Fibroblast of skin of left quadriceps (primary cell): Measurements from ENCODE around the gene FNDC7.
A peak's percentile ranks its signal among the peaks of the same experiment; 100 is the strongest.
"Not testable (repeated sequence)": the region's sequence is repeated elsewhere in the genome, so short reads cannot be mapped to it uniquely, and the experiment has no call there.

Experiments used
- DNase-seq, 2 experiments: peaks; one replicate each; pipeline ENCODE4 v3.0.0-alpha.2; 2013; ENCODE audit warnings: low read depth in 2 of 2

FNDC7 gene

DNA sequence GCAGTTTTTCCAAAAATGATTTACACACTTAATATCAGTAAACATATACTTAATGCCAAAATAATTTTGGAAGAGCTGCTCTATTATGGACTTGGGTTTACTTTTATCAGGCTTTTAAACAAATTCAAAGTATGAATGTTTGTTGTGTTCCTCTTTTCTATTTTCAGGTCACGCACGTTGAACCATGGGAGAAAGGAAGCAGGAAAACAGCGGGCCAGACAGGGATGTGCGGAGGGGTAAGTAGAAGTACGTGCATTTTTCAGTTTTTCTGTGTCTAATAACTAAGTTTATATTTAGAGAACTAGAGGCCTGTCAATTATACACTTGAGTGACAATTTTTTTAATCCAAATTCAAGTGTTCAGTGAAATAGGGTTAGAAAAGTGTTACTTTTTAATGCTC is 17.2 kb upstream of the FNDC7 start:
- DNase-seq = no peak

DNA sequence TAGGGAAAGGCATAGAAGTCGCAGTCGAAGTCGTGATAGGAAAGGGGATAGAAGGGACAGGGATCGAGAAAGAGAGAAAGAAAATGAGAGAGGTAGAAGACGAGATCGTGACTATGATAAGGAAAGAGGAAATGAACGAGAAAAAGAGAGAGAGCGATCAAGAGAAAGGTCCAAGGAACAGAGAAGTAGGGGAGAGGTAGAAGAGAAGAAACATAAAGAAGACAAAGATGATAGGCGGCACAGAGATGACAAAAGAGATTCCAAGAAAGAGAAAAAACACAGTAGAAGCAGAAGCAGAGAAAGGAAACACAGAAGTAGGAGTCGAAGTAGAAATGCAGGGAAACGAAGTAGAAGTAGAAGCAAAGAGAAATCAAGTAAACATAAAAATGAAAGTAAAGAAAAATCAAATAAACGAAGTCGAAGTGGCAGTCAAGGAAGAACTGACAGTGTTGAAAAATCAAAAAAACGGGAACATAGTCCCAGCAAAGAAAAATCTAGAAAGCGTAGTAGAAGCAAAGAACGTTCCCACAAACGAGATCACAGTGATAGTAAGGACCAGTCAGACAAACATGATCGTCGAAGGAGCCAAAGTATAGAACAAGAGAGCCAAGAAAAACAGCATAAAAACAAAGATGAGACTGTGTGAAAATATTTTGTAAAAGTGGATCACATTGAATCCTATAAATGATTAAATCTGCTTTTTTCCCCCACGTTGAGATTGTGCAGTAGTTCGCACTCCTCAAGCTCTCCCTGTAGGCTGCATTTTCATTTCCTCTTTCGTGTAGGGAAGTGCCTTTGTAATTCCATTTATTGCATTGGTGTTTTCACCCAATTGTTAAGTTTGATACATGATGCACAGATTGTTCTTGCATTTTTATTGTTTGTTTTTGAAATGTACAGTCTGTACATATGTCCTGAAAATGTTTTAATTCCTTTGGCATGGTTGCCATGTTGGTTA is 13.1 kb upstream of the FNDC7 start:
- no peak for DNase-seq

DNA sequence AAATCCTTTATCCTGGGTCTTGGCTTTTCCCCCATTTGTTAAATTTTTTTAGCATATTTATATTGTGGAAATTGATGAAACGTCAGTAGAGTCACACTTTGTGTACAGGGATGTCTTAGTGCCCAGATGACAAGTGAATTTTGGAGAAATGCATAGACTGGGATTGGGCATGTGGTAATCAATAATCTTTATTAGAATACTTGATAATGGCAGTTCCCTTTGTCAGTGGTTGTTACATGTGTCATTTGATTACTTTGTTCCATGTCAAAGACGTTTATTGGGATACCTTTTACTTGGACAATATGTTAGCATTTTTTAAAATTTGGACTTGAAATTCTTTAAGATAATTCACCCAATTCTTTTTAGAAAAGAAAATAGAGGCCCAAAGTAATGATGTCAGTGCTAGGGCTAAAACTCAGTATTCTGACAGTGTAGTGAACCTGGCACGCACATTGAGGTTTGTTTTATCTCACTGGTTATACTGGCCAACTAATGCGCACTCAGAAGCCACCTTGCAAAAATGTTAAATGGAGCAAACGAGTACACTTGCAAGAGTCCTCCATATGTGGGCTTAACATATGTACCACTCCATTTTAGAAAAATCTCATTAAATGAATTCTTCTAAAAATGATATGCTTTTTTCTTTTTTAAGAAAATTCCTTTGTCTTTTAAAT is 11.4 kb upstream of the FNDC7 start:
- no peak for DNase-seq

DNA sequence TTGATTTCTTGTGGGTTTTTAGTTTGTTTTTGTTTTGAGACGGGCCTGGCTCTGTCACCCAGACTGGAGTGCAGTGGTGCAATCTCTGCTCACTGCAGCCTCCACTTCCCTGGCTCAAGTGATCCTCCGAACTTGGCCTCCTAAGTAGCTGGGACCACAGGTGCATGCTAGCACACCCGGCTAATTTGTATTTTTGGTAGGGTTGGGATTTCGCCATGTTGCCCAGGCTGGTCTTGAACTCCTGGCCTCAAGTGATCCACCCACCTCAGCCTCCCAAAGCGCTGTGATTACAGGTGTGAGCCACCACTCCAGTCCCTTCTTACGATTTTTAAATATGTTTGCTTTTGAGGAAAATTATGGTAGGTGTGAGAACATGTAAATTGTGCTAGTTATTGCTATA is 10.6 kb upstream of the FNDC7 start:
- DNase-seq = not testable (repeated sequence)

DNA sequence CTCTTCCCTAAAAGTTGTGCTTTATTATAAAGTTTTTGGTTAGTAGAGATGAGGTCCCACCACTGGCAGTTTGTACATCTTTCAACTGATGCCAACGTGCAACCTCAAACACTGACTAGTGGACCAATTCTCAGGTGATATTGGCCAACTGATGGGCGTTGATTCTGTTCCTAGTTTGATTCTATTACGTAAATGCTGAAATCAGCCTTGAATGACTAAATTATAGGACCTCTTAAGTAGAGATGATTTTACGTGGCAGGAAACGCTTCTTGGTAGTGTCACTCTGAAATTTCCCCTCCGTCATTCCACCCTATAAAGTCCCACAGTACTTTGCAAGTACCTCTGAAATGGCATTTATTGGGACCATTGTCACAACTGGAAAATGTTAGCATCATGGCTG is 8.8 kb upstream of the FNDC7 start:
- DNase-seq = no peak

DNA sequence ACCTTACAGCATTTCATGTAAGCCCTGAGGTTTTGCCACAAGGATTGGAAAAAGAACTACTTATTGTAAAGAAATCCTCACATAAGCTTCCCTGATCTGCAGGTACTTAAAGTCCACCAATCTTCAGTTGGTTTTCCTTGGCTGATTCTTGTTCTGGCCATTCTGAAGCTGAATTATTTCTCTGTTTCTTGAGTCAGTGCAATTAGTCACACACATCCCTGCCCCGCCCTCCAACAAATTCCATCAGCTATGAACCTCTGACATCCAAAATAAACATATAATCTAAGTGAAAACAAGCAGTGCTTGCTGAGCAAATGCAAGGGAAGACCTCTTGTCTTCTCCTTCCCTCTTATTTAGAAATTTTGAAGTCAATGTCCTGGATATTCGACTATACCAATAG is 8.2 kb upstream of the FNDC7 start:
- no peak for DNase-seq

DNA sequence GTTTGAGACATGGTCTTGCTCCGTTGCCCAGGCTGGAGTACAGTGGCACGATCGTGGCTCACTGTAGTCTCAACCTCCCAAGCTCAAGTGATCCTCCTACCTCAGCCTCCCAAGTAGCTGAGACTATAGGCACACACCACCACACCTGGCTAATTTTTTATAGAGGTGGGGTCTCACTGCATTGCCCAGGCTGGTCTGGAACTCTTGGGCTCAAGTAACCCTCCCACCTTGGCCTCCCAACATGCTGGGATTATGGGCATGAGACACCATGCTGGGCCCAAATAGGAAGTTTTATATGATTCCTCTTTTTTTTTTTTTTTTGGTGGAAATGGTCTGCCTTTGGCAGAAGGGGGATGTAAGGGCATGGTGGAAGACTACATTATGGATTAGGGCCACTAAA is 6.1 kb upstream of the FNDC7 start:
- no peak for DNase-seq

DNA sequence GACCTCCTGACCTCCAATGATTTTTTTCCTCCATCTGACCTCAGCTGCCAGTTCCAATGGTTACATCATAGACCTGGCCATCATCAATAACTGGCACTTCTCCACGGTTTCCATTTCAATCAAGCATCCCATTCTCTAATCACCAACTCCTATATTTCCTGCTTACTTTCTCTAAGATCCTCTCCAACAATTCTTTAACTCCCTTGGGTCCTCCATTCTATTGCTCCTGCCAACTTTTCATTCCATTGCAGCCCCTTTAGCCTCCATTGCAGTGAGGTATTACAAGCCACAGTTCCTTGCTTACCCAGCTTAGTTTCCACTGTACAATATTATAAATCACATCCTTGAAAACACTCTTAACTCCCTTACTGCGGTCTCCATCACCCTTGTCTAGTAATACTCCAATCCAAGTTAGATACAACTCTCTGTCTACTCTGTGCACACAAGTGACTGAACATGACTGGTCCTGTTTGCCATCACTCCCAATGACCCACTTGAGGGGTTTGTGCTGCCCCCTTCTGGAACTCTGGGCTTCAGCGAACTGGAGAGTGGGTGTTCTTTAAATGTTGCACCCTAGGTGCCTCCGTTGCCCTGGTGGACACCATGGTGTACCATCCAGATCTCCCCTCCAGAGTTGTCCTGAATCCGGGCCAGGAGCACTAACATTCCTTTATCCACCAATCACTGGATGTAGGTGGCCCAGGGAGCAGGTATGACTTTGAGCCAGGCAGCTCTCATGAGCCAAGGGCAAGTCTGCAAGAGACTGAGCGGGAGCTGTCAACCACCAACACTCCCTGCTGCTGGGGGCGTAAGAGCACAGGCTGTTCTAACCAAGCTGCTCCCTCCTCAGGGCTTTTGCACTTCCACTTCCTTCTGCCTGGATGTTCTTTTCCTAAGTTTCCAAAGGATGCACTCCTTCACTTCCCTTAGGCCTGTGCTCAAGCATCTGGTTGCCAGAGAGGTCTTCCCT is 3.7 kb upstream of the FNDC7 start:
- no peak for DNase-seq

DNA sequence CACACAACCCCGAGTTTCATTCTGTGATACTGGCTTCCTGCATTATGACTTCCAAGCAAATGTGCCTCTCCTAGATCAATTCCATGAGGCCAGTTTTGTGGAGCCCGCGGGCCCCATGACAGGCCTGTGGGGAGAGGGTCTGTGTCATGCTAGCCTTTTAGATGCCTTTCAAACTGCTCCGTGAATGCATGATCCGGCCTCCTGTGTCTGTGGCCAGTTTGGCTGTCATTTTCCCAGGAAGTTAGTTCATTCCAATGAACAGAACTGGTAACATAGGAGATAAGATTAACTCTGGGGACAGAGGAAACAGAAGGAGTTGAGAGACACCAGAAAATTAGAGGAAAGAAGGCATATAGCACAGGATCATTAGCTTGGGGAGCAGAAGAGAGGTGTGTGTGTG is 3.2 kb downstream of the FNDC7 start:
- DNase-seq = no peak

DNA sequence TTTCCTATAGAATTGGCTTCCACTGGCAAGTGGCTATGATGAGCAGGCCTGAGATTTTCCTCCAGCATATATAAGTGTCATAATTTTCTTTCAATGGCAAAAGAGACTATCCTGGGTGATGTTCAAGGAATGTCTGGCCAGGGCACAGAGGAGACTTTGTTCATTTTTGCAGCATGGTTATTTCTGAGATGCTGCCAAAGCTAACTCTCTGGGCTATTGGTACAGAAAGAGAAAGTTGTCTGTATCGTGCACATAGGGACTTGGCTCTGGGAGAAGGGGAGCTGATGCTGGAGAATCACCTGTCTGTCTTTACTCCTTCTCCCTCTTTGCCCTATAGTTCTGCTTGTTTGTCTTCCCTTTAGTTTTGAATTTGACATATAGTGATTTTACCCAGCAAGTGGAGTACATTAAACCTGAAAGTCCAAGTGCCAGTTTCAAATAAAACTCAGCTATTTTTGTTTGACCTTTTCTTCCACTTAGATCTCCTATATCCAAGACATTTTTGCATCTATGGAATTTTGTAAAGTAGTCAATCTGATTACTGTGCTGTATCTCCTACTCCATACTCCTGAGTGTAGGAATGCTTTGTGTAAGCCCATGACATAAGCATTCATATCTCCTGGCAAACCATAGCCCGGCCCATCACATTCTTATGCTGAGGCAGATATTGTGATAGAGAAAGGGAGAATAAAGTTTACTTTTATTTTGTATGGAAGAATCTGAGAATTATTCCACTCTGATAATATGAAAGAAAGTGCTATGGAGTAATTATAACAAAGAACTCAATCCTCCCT is 3.9 kb downstream of the FNDC7 start:
- DNase-seq = no peak

DNA sequence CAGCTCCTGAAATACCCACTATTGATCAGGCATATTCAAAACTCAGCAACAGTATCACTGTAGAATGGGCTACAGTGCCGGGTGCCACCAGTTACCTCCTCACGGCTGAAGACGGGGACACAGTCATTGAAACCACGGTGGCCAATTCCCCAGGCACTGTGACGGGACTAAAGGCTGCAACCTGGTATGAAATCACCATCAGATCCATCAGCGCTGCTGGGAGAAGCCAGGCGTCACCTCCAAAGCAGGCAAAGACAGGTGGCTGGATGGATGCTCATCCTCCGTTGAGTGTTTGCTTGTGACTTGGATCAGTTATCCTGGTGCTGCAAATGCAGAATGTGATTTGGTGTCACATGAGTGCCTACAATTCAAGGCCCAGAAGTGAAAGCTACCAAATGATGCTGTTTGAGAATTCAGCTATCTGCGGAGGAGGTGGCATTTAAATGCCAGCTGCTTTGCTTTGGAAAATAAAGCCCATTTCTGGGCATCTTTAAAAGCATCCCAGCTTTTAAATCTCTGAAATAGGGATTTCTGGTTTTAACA is 5.1 kb downstream of the FNDC7 start:
- DNase-seq = no peak

DNA sequence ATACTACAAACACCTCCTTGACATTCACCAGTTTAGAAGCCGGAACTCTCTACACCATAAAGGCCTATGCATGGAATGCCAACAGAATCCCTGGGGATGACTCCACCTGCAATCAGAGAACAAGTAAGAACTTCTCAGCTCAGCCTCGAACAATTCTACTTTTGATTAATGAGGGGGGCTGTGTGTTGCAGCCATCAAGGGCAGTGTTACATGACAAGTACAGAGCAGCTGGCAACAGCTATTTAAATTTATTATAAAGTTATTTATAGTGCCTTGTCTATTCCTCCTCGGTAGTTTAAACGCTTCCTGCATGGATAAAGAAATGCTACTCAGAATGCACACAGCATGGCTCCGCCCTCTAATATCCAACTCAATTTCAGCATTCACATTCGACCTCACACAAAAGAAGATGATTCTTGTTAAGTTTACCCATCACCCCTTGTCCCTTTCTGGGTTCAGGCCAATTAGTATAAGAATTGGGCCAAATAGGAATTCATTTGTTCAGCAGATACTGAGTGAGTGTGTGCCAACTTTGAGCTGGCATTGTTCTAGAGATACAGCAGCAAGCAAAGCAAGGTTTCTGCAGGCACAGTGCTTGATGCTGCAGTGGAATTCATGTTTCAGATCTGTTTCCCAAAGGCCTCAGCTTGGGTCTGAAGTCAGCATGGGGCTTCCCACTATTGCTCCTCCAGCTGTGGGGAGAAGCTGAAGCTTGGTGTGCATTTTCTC is 6.4 kb downstream of the FNDC7 start:
- no peak for DNase-seq

DNA sequence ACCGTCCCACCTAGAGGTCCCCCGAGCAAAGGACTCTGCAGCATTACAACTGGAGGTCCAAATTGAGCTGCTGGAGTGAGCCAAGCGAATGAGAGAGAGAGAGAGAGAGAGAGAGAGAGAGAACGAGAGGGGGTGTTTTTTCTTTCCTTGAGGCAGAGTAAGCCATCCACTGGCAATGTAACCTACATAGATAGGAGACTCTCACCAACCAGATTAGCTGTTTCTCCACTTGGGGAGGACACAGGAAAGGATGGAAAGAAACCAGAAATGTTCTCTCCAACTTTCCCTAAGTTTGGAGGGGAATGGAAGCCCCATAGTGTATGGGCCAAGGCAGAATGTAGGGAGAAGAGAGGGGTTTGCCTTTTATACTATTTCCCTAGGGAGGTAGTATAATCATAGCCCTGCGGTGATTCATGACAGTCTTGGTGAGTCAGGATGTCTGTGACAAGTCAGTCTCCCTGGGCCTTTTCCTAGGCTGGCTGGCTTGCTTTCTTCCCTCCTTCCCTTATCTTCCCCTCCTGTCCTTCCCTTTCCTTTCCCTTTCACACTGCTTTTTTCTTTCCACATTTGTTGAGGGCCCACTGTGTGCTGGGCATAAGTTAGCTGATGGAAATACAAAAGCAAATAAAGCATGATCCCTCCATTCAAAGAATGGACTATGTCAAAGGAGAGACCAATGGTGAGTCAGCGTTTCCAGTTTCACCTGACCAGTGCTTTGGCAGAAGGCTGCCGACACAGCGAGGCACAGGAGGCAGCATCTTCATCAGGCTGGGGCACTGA is 7.1 kb downstream of the FNDC7 start:
- DNase-seq = peak; percentile 56 to 68

DNA sequence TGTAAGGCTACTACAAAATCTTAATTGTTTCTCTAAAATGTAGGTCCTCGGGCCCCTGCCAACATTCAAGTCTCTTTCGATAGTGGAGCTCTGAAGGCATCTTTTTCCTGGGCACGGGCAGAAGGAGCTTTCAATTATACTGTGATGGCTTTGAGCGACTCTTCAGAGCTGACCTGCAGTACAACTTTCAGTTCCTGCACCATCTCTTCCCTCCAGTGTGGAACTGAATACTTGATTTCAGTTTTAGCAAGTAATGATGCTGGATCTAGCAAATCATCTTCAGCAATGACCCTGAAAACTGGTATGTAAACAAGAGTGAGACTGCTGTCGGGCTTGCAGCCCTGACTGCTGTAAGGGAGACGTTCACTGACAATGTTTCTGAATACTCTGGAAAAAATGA is 9.6 kb downstream of the FNDC7 start:
- DNase-seq = no peak

DNA sequence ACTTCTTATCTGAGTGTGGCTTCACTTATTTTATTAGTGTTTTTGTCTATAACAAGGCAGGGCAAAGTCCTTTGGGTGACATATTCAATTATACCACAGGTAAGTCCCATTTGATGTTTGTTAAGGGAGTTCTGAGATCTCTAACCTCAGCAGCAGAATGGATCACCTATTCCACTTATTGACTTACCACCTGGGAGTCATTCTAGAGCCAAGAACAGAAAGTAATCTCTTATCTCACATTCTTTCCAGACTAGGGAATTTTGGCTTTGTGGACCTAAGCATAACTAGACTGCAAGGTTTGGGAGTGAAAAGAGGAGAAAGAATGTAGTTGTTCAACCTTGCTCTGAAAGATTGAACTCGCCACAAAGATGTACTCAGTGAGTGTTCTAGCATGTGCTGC is 13.2 kb downstream of the FNDC7 start:
- DNase-seq = no peak

DNA sequence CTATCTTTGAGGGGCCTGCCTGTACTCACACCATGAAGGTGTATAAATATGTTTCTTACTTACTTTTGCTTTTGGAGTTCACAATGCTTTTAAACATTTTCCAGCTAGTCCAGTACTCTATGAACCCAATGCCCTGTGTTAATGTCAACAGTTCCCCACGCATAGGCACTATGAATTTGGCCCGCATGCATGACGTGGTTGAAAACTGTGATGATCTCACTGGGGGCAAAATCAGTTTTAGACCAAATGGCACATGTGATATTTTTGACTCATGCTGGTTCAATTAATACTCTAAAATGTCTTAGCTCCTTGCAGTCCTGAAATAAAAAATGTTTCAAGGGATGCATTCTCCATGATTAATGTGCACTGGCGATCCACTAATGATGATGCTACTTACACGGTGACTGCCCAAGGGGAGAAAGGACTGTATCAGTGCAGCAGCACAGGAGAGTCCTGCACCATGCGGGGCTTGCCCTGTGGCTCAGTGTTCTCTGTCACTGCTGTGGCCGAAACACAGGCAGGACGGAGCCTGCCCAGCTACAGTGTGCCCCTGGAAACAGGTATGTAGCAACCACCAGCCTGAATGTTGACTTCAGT is 15.7 kb downstream of the FNDC7 start:
- DNase-seq = no peak

DNA sequence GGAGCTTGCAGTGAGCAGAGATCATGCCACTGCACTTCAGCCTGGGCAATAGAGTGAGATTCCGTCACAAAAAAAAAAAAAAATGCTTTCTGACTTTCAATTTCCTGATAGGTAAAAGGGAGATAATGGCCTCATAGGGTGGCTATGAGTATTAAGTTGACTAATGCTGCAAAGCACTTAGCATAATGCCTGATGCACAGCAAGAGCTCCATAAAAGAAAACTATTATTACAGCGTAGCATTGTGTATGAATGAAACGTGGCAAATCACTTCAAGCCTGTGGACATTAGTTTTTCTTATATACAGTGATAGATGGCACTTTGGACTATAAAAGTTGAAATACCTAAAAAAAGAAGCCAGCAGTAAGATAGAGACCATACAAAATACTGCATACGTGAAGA is 16.8 kb downstream of the FNDC7 start:
- no peak for DNase-seq

DNA sequence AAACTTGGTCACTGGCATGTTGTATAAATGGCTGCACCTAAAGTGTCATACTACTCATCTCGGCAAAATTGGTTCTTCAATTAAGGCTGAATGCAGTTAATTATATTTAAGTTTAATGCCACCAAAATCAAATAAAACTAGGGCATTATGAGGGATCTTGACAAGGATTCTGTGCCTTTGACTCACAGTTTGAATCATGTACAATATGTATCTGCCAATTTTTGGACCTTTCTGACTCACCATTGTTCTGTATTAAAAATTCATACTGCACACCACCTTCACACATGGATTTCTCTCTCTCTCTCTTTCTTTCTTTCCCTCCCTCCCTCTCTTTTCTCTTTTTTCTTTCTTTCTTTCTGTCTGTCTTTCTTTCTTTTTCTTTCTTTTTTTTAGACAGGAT is 19.7 kb downstream of the FNDC7 start:
- DNase-seq = no peak
